GM12891 (cell line): ENCODE measurements around the gene ZMYND19.
"Not testable (repeated sequence)": the region's sequence is repeated elsewhere in the genome, so short reads cannot be mapped to it uniquely, and the experiment has no call there.

ENCODE experiments used
- POLR2A ChIP-seq: IDR thresholded peaks from 2 replicates; pipeline ENCODE4 v1.6.1; 2011; ENCODE audit warnings: low read depth, low read length, control low read depth
- POLR2AphosphoS5 ChIP-seq: IDR thresholded peaks from 2 replicates; pipeline ENCODE4 v1.6.1; 2011; ENCODE audit warnings: low read depth, low read length, control low read depth
- POU2F2 ChIP-seq: IDR thresholded peaks from 2 replicates; pipeline ENCODE4 v1.6.1; 2011; ENCODE audit warnings: low read depth, mild to moderate bottlenecking, control low read depth, low read length, moderate library complexity
- SPI1 ChIP-seq: IDR thresholded peaks from 2 replicates; pipeline ENCODE4 v1.6.1; 2011; ENCODE audit warnings: low read depth, low read length, control low read depth
- TAF1 ChIP-seq: IDR thresholded peaks from 2 replicates; pipeline ENCODE4 v1.6.1; 2011; ENCODE audit warnings: low read depth, low read length, control low read depth

DNA sequence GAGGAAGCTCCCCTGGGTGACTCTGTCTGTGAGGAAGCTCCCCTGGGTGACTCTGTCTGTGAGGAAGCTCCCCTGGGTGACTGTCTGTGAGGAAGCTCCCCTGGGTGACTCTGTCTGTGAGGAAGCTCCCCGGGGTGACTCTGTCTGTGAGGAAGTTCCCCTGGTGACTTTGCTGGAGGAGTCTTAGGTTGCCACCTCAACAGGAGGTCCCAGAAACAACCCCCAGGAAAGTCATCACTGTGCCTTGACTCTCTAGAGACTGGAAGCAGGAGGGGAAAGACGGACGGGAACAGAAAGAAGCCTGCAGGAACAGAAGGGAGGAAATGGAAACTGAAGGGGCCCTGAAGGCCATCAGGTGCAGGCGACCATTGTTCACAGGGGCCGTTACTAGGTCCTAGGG is 21.9 kb downstream of the ZMYND19 start:
- not testable (repeated sequence) for TF ChIP-seq POLR2AphosphoS5, POLR2A, TAF1, POU2F2, SPI1
